C4-2B (cell line): Measurements from ENCODE around the gene CDHR3.

Experiments used
- H3K27ac ChIP-seq: fragments of 450-650 bp; 2 replicates; pipeline ENCODE4 v1.5.1; 2017
- CTCF ChIP-seq: fragments of 450-650 bp; conservative IDR thresholded peaks from 2 replicates; pipeline ENCODE4 v1.5.1; 2017; ENCODE audit warnings: mild to moderate bottlenecking
- ZFX ChIP-seq: fragments of 450-650 bp; IDR thresholded peaks from 2 replicates; pipeline ENCODE4 v1.6.1; 2017

Gene CDHR3

GRCh38 chr7:106065575-106066500, 102.8 kb downstream of the CDHR3 start:
- peak overlapping the region; percentile 68 for H3K27ac ChIP-seq

GRCh38 chr7:106067678-106068077, 104.6 kb downstream of the CDHR3 start:
- H3K27ac ChIP-seq, result no peak overlapping the region
- TF ChIP-seq ZFX, result no peak
- no peak for TF ChIP-seq CTCF

More at GRCh38 chr7:106065575-106066500, 102.8 kb downstream of the CDHR3 start:
- no peak for TF ChIP-seq CTCF
- no peak for TF ChIP-seq ZFX

- H3K27ac ChIP-seq, result peak overlapping the region; percentile 76
- TF ChIP-seq CTCF (no peak), ZFX (no peak)
These were observed 105.5 kb downstream of the CDHR3 start for GRCh38 chr7:106068538-106068961.

GRCh38 chr7:106068986-106069385, 105.9 kb downstream of the CDHR3 start:
- peak overlapping the region; percentile 76 for H3K27ac ChIP-seq
- no peak for TF ChIP-seq CTCF
- TF ChIP-seq ZFX, result peak; percentile 66; the same call in 1 of the 2 replicates

- peak overlapping the region; percentile 76 for H3K27ac ChIP-seq
These were observed 106.6 kb downstream of the CDHR3 start for GRCh38 chr7:106069471-106070200.

GRCh38 chr7:106070201-106070551, 107.1 kb downstream of the CDHR3 start:
- peak overlapping the region; percentile 76 for H3K27ac ChIP-seq

More at GRCh38 chr7:106069471-106070200, 106.6 kb downstream of the CDHR3 start:
- no peak for TF ChIP-seq ZFX
- no peak for TF ChIP-seq CTCF

More at GRCh38 chr7:106070201-106070551, 107.1 kb downstream of the CDHR3 start:
- TF ChIP-seq CTCF, result no peak
